ENCODE data around the gene WNT7B. TPM values are rescaled to one million over a fixed set of nuclear protein-coding genes. Genes with fewer than 3 reads are reported as not detected.

Gene WNT7B
- total RNA-seq: not detected

DNA sequence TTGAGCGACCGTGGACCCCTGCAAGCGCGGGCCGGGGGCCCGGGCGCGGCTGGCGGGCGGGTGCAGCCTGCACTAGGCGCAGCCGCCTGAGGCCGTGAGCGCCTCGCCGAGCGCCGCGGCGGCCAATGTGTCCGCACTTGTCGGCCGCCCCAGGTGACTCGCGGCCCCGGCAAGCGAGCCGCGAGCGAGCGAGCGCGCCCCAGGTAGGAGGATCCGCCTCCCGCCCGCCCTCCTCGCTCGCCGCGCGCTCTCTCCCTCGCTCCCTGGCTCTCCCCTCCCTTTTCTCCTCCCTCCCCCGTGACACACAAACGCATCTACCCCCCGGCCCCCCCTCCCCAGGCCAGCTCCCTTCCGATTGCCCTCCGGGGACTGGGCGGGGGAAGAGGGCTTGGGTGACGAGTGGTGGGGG is at the start of gene WNT7B:
WNT7B (minus strand) TSS at position 160 of the 409 bp plus-strand sequence. CDS start 408 bp downstream, outside the sequence.
- no peaks in the 10 kb centered on the region for H3K36me3 ChIP-seq
- peaks cover 31% of the 10 kb centered on the region for H3K27me3 ChIP-seq
- intact Hi-C loops (cut with DNase I): no loop called here

DNA sequence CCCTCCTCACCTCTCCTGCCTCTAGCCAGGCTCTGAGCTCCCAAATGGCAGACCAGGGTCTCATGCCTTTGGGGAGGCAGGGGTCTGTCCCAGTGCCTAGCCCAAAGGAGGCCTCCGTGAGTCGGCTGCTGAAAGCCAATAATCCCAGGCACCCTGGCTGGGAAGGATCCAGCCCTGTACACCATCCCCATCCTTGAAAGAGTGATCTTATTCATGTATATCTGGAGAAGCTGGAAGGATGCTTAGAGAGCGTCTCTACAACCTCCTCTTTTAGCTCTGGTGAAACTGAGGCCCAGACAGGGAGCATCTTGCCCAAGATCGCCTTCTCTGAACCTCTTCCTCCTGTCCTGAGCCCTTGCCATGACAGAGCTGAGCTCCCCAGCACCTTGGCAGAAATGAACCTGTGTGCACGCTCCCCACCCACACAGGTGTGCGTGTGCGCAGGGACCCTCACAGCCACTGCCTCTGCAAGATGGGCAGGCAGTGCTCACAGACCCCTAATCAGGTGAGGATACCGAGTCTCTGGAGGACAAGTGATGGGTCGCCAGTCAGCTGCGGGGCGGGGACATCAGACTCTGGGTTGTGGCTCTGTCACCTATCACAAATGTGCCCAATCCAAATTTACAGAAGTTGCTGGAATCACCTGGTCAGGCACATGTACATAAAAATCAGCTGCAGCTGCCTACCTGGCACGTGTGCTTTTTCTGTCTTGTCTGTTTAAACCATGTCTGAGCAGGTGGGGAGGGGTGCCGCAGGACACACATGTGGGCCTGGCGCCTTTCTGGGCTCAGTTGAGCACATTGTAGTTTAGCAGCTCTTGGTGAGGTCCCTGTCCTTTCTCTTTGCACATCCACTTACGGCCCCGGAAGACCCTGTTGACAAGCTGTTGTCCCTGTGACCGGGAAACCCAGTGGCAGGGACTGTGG is 49.3 kb upstream of the WNT7B start:
- Histone ChIP-seq H3K27me3 (no peaks in the 10 kb centered on the region), H3K4me3 (peak overlapping the region in 1 of 2 donors; percentile 67), H3K4me1 (peaks cover 0 to 7% of the 10 kb centered on the region in 2 donors), H3K36me3 (no peaks in the 10 kb centered on the region), H3K27ac (peak overlapping the region; percentile 35 to 82), H3K9me3 (no peaks in the 10 kb centered on the region)
- peak; percentile 5 to 61 for DNase-seq (ENCODE audit: low spot score in 2 of 2)
- TF ChIP-seq, protein P1, sequence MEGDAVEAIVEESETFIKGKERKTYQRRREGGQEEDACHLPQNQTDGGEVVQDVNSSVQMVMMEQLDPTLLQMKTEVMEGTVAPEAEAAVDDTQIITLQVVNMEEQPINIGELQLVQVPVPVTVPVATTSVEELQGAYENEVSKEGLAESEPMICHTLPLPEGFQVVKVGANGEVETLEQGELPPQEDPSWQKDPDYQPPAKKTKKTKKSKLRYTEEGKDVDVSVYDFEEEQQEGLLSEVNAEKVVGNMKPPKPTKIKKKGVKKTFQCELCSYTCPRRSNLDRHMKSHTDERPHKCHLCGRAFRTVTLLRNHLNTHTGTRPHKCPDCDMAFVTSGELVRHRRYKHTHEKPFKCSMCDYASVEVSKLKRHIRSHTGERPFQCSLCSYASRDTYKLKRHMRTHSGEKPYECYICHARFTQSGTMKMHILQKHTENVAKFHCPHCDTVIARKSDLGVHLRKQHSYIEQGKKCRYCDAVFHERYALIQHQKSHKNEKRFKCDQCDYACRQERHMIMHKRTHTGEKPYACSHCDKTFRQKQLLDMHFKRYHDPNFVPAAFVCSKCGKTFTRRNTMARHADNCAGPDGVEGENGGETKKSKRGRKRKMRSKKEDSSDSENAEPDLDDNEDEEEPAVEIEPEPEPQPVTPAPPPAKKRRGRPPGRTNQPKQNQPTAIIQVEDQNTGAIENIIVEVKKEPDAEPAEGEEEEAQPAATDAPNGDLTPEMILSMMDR (IDR thresholded peaks at IDR 0.05): no peak
- intact Hi-C loops (cut with DNase I): no loop called here

More for the DNA sequence above, at the start of gene WNT7B:
- Histone ChIP-seq H3K9me3 (no peaks in the 10 kb centered on the region), H3K4me1 (peaks cover 13 to 15% of the 10 kb centered on the region in 2 donors), H3K4me3 (peak within 1 kb of the TSS; percentile 33 to 46), H3K27ac (no peak within 1 kb of the TSS)
- TF ChIP-seq, protein P1 (IDR thresholded peaks at IDR 0.05): no peak
- no peak for DNase-seq (ENCODE audit: low spot score in 2 of 2)

DNA sequence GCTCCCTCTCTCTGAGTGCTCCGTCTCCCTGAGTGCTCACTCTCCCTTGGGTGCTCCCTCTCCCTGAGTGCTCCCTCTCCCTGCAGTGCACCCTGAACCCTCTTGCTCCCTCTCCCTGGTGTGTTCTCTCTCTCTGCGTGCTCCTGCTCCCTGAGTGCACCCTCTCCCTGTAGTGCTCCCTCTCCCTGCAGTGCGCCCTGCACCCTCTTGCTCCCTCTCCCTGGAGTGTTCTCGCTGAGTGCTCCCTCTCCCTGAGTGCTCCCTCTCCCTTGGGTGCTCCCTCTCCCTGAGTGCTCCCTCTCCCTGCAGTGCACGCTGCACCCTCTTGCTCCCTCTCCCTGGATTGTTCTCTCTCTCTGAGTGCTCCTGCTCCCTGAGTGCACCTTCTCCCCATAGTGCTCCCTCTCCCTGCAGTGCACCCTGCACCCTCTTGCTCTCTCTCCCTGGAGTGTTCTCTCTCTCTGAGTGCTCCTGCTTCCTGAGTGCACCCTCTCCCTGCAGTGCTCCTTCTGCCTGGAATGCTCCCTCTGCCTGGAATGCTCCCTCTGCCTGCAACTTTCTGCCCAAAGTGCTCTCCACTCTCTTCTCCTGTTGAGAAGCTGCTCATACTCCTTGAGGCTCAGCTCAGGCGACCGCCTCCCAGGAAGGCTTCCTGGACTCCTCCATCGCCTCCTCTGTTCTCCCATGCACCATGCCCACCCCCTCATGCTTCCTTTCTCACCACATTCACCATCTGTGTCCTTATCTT is 48.4 kb upstream of the WNT7B start:
- H3K27me3 ChIP-seq: no peaks in the 10 kb centered on the region
- peak; percentile 0 to 61 for DNase-seq (ENCODE audit: low spot score in 2 of 2)
- TF ChIP-seq, protein P1 (IDR thresholded peaks at IDR 0.05): no peak
- intact Hi-C loops (cut with DNase I): no loop called here
- no peak overlapping the region for H3K27ac ChIP-seq
- no peak overlapping the region for H3K4me3 ChIP-seq
- peaks cover 0 to 7% of the 10 kb centered on the region in 2 donors for H3K4me1 ChIP-seq
- no peaks in the 10 kb centered on the region for H3K9me3 ChIP-seq
- no peaks in the 10 kb centered on the region for H3K36me3 ChIP-seq

DNA sequence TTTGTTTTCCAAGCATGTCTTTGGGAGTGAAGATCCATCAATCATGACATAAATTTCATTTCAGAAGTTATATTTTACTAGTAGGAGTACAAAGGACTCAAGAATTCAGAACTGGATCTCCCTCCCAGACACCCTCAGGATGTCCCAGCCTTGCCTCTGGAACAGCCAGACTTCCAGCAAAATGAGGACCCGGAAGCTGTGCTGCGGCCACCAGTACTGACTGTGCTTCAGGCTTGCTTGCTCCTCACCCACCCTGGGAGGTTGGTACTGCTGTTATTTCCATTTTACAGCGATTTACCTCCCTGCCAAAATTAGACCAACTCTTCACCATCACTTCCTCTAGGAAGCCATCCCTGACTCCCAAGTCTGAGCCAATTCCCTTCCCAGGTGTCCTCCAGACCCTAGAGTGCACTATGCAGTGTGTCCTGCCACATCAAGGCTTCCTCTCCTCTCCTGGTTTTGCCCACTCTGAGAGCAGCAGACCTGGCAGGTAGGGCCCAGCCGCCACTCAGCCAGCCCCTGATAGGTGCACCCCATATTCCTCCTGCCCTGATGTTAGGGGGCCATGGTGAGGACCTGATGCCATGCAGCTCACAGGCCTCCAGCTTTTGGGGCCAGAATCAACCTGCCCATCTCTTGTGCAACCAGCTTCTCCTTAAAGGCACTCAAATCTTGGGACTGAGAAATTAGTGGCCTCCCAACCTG is 47.3 kb upstream of the WNT7B start:
- H3K27me3 ChIP-seq: no peaks in the 10 kb centered on the region
- H3K27ac ChIP-seq: peak overlapping the region; percentile 37 to 54
- TF ChIP-seq, protein P1 (IDR thresholded peaks at IDR 0.05): no peak
- peak; percentile 5 to 61 for DNase-seq (ENCODE audit: low spot score in 2 of 2)
- H3K4me1 ChIP-seq: peaks cover 0 to 7% of the 10 kb centered on the region in 2 donors
- H3K9me3 ChIP-seq: no peaks in the 10 kb centered on the region
- H3K4me3 ChIP-seq: no peak overlapping the region
- intact Hi-C loops (cut with DNase I): no loop called here
- no peaks in the 10 kb centered on the region for H3K36me3 ChIP-seq

DNA sequence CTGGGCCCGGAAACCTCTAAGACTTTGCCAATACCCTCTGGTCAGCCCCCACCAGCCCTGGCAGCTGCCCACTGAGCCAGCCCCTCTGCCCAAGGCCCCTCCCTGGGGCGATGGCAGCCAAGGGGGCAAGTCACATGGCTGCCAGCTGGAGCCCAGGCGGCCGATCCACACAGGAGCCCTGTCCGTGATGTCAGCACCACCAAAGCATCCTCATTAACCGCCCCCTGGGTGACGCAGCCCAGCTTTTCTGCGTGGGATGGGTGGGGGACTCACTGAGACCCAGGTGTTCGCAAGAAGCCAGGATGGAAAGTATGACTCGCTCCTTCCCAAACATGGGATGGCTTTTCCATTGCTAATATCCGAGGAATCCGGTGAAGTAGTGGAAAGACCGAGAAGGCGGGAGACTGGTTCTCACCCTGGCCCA is 46.6 kb upstream of the WNT7B start:
- Histone ChIP-seq H3K9me3 (no peaks in the 10 kb centered on the region), H3K4me1 (peaks cover 0 to 7% of the 10 kb centered on the region in 2 donors), H3K27me3 (no peaks in the 10 kb centered on the region), H3K4me3 (no peak overlapping the region), H3K27ac (peak overlapping the region; percentile 37 to 54), H3K36me3 (no peaks in the 10 kb centered on the region)
- TF ChIP-seq, protein P1 (IDR thresholded peaks at IDR 0.05): no peak
- DNase-seq (ENCODE audit: low spot score in 2 of 2): peak; percentile 34 to 83
- intact Hi-C loops (cut with DNase I): no loop called here
